PC-3 (cell line): ENCODE measurements around the gene PCDHGA5. TPM values are rescaled to one million over a fixed set of nuclear protein-coding genes. Genes with fewer than 3 reads are reported as not detected.
A peak's percentile ranks its signal among the peaks of the same experiment; 100 is the strongest.

Experiments
- ATAC-seq: fragments of 200-7000 bp; cut with Tn5 transposase; 2 replicates; pipeline ENCODE4 v1.9.1; 2020; ENCODE audit warnings: mild to moderate bottlenecking, moderate library complexity
- BruUV-seq: library from RNA; stranded (reverse); fragments of 400-500 nt; replicated peaks from 2 replicates; lab custom pipeline; 2021; lab: Mats Ljungman, UMichigan
- CTCF ChIA-PET: fragments of 300-600 bp; sonication (Branson Sonifier 250); formaldehyde crosslinking; loops from one replicate; lab custom pipeline; 2022; ENCODE audit warnings: antibody characterized with exemption; lab: Charles Lee
- POLR2A ChIA-PET: fragments of 300-600 bp; sonication (Branson Sonifier 250); formaldehyde crosslinking; loops from one replicate; lab custom pipeline; 2022; ENCODE audit warnings: antibody characterized with exemption; ENCODE audit not compliant: unreplicated experiment; lab: Charles Lee
- DNase-seq: peaks from one replicate; pipeline ENCODE4 v3.0.0-alpha.2; 2015
- H2AFZ ChIP-seq: fragments of 300-600 bp; sonication (generic); 2 replicates; pipeline ENCODE4 v1.6.0; 2016; ENCODE audit warnings: antibody characterized with exemption, low read length
- H3F3A ChIP-seq: fragments of 300-600 bp; sonication (generic); one replicate; pipeline ENCODE4 v1.6.0; 2017; ENCODE audit warnings: antibody characterized with exemption, low read length, control low read depth, mild to moderate bottlenecking; ENCODE audit not compliant: unreplicated experiment
- H3K27ac ChIP-seq: fragments of 300-600 bp; sonication (generic); 2 replicates; pipeline ENCODE4 v1.5.1; 2016; ENCODE audit warnings: mild to moderate bottlenecking, low read length
- H3K27me3 ChIP-seq: fragments of 300-600 bp; sonication (generic); 2 replicates; pipeline ENCODE4 v1.6.1; 2016; ENCODE audit warnings: low read length, mixed read lengths
- H3K36me3 ChIP-seq: fragments of 300-600 bp; sonication (generic); 2 replicates; pipeline ENCODE4 v1.6.1; 2016; ENCODE audit warnings: low read depth, mixed run types, low read length, mixed read lengths
- H3K4me1 ChIP-seq: fragments of 300-600 bp; sonication (generic); 2 replicates; pipeline ENCODE4 v1.5.1; 2016; ENCODE audit warnings: low read length; ENCODE audit not compliant: insufficient read depth
- H3K4me2 ChIP-seq: fragments of 300-600 bp; sonication (generic); 2 replicates; pipeline ENCODE4 v1.6.0; 2016; ENCODE audit warnings: low read length
- H3K4me3 ChIP-seq: fragments of 300-600 bp; sonication (generic); 2 replicates; pipeline ENCODE4 v1.5.1; 2016; ENCODE audit warnings: mild to moderate bottlenecking, low read length, mixed read lengths
- H3K79me2 ChIP-seq: fragments of 300-600 bp; sonication (generic); 2 replicates; pipeline ENCODE4 v1.6.1; 2017; ENCODE audit warnings: low read length, mixed read lengths
- H3K9ac ChIP-seq: fragments of 300-600 bp; sonication (generic); 2 replicates; pipeline ENCODE4 v1.6.0; 2016; ENCODE audit warnings: mild to moderate bottlenecking, low read length
- H3K9me2 ChIP-seq: fragments of 300-600 bp; sonication (generic); replicated peaks from 2 replicates; pipeline ENCODE4 v1.6.1; 2016; ENCODE audit warnings: mixed run types, low read length, mixed read lengths
- H3K9me3 ChIP-seq: fragments of 300-600 bp; sonication (generic); 2 replicates; pipeline ENCODE4 v1.6.1; 2016; ENCODE audit warnings: low read length, mixed read lengths
- H4K20me1 ChIP-seq: fragments of 300-600 bp; sonication (generic); 2 replicates; pipeline ENCODE4 v1.6.1; 2016; ENCODE audit warnings: low read length, mixed read lengths
- EZH2 ChIP-seq: fragments of 300-600 bp; sonication (generic); IDR thresholded peaks from one replicate; pipeline ENCODE4 v1.6.1; 2017; ENCODE audit warnings: antibody characterized with exemption, mild to moderate bottlenecking, low read length; ENCODE audit not compliant: unreplicated experiment
- EZH2phosphoT487 ChIP-seq: fragments of 300-600 bp; sonication (generic); IDR thresholded peaks from 2 replicates; pipeline ENCODE4 v1.6.1; 2018; ENCODE audit warnings: mild to moderate bottlenecking, antibody characterized with exemption, low read length, borderline replicate concordance
- intact Hi-C: fragments of 100-400 bp; cut with micrococcal nuclease; formaldehyde crosslinking; loops from 2 replicates; pipeline ENCODE4 v1.9.0; 2023
- total RNA-seq: library from RNA; depleted of rRNA; stranded (reverse); fragments of >200 nt; gene quantifications from 2 replicates; pipeline ENCODE4 v1.2.3, GENCODE V29; 2014
- TF ChIP-seq, protein P1 (sequence below): fragments of 300-600 bp; sonication (generic); conservative IDR thresholded peaks from 2 replicates; pipeline ENCODE4 v1.5.1; 2017; ENCODE audit warnings: antibody characterized with exemption, low read depth, mild to moderate bottlenecking, low read length

PCDHGA5 gene
- total RNA-seq, 1 experiment from 2014 or later: 0.98 TPM

DNA sequence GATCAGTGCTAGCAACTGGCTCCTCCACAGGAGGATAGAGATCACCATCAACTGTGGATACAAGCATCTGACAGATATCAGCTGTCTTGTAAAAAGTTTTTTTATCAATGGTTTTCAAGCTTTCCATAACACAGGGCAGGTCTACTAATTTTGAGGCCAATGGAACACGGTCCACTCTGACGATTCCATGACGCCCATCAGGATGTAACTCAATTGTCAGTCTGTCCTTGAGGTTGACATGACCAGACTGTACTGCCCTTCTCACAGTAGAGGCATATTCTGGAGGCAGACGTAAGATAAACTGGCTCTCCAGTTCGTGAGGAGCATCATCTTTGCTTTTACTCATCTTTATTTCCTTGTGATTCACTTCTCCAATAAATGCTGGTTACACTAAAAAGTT lies 44.3 kb upstream of the PCDHGA5 start:
- ChIA-PET POLR2A (interaction anchor here (0.6 kb wide), 1 partner anchor 225 kb away, joined by 3 read pairs; no protein-coding TSS in a partner anchor), CTCF (interaction anchor here (0.6 to 0.7 kb wide), 2 partner anchors 78 to 225 kb away, joined by 4 to 5 read pairs; partner anchors contain the start of genes PCDHB2 and PCDHGB5)
- H3K4me1 ChIP-seq: no peaks in the 10 kb centered on the region
- no peaks in the 10 kb centered on the region for H4K20me1 ChIP-seq
- H3K79me2 ChIP-seq: peaks cover 28% of the 10 kb centered on the region
- no peaks in the 10 kb centered on the region for H3K27me3 ChIP-seq
- H3K36me3 ChIP-seq: peaks cover 36% of the 10 kb centered on the region
- H3K4me3 ChIP-seq: peak overlapping the region; percentile 78
- no peak overlapping the region for H3K27ac ChIP-seq
- no peak overlapping the region for H2AFZ ChIP-seq
- DNase-seq: no peak
- no peak overlapping the region for H3K9ac ChIP-seq
- peaks cover 38% of the 10 kb centered on the region for H3K9me3 ChIP-seq
- intact Hi-C loops: no loop called here
- no peak for ATAC-seq
- no peaks in the 10 kb centered on the region for H3F3A ChIP-seq
- no peak for TF ChIP-seq EZH2phosphoT487
- TF ChIP-seq EZH2: no peak
- TF ChIP-seq, protein P1, sequence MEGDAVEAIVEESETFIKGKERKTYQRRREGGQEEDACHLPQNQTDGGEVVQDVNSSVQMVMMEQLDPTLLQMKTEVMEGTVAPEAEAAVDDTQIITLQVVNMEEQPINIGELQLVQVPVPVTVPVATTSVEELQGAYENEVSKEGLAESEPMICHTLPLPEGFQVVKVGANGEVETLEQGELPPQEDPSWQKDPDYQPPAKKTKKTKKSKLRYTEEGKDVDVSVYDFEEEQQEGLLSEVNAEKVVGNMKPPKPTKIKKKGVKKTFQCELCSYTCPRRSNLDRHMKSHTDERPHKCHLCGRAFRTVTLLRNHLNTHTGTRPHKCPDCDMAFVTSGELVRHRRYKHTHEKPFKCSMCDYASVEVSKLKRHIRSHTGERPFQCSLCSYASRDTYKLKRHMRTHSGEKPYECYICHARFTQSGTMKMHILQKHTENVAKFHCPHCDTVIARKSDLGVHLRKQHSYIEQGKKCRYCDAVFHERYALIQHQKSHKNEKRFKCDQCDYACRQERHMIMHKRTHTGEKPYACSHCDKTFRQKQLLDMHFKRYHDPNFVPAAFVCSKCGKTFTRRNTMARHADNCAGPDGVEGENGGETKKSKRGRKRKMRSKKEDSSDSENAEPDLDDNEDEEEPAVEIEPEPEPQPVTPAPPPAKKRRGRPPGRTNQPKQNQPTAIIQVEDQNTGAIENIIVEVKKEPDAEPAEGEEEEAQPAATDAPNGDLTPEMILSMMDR: no peak
- peak overlapping the region; percentile 91 for H3K4me2 ChIP-seq
- no peaks in the 10 kb centered on the region for H3K9me2 ChIP-seq
- BruUV-seq: no TSS peak

DNA sequence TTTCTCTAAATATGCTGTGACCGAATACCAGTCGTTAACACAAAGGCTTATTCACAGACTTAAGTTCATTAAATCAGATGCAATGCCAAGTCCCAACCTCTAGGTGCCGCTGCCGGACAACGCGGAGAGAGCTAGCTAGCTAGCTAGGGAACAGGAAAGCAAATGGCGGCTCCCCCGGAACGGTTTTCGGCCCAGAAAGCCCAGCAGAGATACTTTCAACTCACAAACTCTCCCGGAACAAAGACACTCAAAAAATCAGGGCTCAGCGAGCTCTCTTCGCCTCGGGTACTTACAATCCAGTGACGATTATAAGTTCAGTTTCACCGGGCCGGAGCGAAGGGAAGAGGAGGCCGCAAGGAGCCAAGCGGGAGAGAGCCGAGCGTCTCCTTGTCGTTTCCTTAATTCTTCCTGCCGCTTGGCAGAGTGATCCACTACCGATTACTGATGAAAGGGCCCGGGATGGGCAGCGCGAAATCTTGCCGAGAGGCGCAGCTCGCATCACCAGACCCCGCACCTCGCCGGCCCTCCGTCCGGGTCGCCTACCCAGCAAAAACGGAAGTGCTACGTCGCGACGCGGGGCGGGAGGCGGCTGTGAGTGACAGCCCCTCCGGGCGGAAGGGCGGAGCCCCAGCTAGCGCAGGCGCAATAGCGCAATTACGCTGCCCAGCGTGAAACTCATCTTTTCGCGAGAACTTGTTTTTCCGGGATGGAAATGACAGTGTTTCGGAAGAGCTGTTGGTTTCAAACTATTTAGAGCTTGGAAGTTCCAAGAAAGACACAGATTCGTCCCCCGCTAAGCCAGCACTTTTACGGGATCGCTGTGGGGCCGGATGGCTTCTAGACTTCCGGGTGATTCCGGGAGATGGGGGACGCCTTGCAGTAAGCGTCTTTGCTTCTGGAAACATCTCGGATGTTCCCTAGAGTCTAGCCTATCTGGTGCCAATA lies 43.5 kb upstream of the PCDHGA5 start, which contains the start of gene TAF7:
TSS of gene TAF7 (minus strand) at position 560 of the 945 bp plus-strand sequence. CDS start 740 bp downstream, outside the sequence.
- POLR2A ChIA-PET: interaction anchor here (0.6 to 0.7 kb wide), 2 partner anchors 9 to 226 kb away, joined by 3 read pairs; no protein-coding TSS in a partner anchor
- peaks cover 28% of the 10 kb centered on the region for H3K79me2 ChIP-seq
- no peak for TF ChIP-seq EZH2phosphoT487
- TF ChIP-seq, protein P1: peak; percentile 77
- no peak for TF ChIP-seq EZH2
- intact Hi-C loops: no loop called here
- BruUV-seq: TSS peak; percentile 71
- H3K4me1 ChIP-seq: no peaks in the 10 kb centered on the region
- peaks cover 35% of the 10 kb centered on the region for H3K36me3 ChIP-seq
- peak within 1 kb of the TSS; percentile 100 for H2AFZ ChIP-seq
- CTCF ChIA-PET: interaction anchor here (0.6 to 0.7 kb wide), 2 partner anchors 77 to 226 kb away, joined by 4 to 5 read pairs; partner anchors contain the start of genes PCDHB2 and PCDHGB5
- H3K4me2 ChIP-seq: peak within 1 kb of the TSS; percentile 91
- H3K27ac ChIP-seq: peak within 1 kb of the TSS; percentile 65
- no peaks in the 10 kb centered on the region for H3K9me2 ChIP-seq
- ATAC-seq (peak; percentile 98), DNase-seq (peak; percentile 85)
- no peaks in the 10 kb centered on the region for H3F3A ChIP-seq
- peak within 1 kb of the TSS; percentile 78 for H3K4me3 ChIP-seq
- peaks cover 38% of the 10 kb centered on the region for H3K9me3 ChIP-seq
- no peaks in the 10 kb centered on the region for H3K27me3 ChIP-seq
- no peaks in the 10 kb centered on the region for H4K20me1 ChIP-seq
- peak within 1 kb of the TSS; percentile 89 for H3K9ac ChIP-seq
